Uterus (tissue), 2 donors: ENCODE data around the gene TSACC.

Experiments
- POLR2A ChIP-seq, 2 donors: fragments of 450-650 bp; IDR thresholded peaks; one replicate each; pipeline ENCODE4 v1.6.1; 2016; ENCODE audit warnings: antibody characterized with exemption in 2 of 2, mild to moderate bottlenecking in 1 of 2, moderate library complexity in 1 of 2
- TF ChIP-seq, protein P1 (sequence below), 4 experiments: fragments of 200-600 bp in 2 of 4; fragments of 450-650 bp in 2 of 4; sonication (generic) in 2 of 4; IDR thresholded peaks; one replicate each; pipeline ENCODE4 v1.5.1; 2016 to 2019; ENCODE audit warnings: antibody characterized with exemption in 4 of 4, mild to moderate bottlenecking in 2 of 4, moderate library complexity in 1 of 4

GRCh38 chr1:156373546-156373945 is 35.2 kb downstream of the TSACC start:
- TF ChIP-seq, protein P1, sequence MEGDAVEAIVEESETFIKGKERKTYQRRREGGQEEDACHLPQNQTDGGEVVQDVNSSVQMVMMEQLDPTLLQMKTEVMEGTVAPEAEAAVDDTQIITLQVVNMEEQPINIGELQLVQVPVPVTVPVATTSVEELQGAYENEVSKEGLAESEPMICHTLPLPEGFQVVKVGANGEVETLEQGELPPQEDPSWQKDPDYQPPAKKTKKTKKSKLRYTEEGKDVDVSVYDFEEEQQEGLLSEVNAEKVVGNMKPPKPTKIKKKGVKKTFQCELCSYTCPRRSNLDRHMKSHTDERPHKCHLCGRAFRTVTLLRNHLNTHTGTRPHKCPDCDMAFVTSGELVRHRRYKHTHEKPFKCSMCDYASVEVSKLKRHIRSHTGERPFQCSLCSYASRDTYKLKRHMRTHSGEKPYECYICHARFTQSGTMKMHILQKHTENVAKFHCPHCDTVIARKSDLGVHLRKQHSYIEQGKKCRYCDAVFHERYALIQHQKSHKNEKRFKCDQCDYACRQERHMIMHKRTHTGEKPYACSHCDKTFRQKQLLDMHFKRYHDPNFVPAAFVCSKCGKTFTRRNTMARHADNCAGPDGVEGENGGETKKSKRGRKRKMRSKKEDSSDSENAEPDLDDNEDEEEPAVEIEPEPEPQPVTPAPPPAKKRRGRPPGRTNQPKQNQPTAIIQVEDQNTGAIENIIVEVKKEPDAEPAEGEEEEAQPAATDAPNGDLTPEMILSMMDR (IDR thresholded peaks at IDR 0.05), result no peak
- no peak for TF ChIP-seq POLR2A (IDR thresholded peaks at IDR 0.05)
